ENCODE data around the gene NLN. TPM values are rescaled to one million over a fixed set of nuclear protein-coding genes. Genes with fewer than 3 reads are reported as not detected.

NLN gene
- total and polyA plus RNA-seq, 2 of the 4 experiments (the other 2 are of a cell fraction), result 19.1 to 37.1 TPM

DNA sequence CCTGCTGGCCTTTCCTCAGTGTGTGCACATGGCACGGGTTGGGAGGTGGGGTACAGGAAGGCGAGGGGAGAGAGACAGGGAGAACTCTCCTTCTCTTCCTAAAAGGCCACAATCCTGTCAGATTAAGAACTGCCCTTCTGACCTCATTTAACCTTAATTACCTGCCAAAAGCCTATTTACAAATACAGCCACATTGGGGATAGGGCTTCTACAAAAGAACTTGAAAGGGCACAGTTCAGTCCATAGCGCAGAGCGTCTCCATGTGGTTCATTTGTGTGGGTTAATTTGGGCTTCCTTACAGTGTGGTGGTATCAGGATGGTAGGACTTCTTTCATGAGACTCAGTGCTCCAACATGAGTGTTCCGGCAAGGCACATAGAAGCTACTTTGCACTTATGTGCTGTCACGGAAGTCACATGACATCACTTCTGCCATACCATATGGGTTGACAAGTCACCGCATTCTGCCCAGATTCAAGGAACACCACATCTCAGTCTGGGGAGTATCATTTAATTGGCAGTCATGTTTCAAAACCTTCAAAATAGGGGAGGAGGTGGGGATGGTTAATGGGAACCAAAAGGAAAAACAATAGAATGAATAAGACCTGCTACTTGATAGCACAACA, 46.8 kb downstream of the NLN start (continued):
- no peak for TF ChIP-seq BHLHE40 (IDR thresholded peaks at IDR 0.05; ENCODE audit: low read depth, low read length)

- H4K91ac ChIP-seq (ENCODE audit: insufficient read depth, low read depth, low read length), result no peak overlapping the region
- peaks cover 7% of the 10 kb centered on the region for H3K9me1 ChIP-seq (ENCODE audit: insufficient read depth, low read length)
- in situ Hi-C loops (cut with MboI; ENCODE audit: low sequenced_read_pairs) (no loop called here), dilution Hi-C loops (cut with HindIII; ENCODE audit: low sequenced_read_pairs, unreplicated experiment) (no loop called here), intact Hi-C loops (cut with micrococcal nuclease) (no loop called here)
- 0 out of 4 replicates have a peak overlapping the region, but pooled peaks of 1 of the 2 experiments have one; percentile 3 for H4K8ac ChIP-seq (ENCODE audit: low read depth in 2 of 2, low read length in 2 of 2)
- no peaks in the 10 kb centered on the region for H4K20me1 ChIP-seq (ENCODE audit: insufficient read depth, low read length)
- ChIA-PET CTCF (no interaction called here), POLR2A (ENCODE audit: unreplicated experiment) (no interaction called here)
- H2AK5ac ChIP-seq (ENCODE audit: low read depth, low read length), result no peak overlapping the region
- WGBS, 2 experiments (ENCODE audit: extremely low coverage in 2 of 2, insufficient read length in 1 of 2), result no CpG with 5 or more reads among the region's 1 CpG
- DNase-seq (peak; percentile 95), ATAC-seq (ENCODE audit: low read depth) (peak; percentile 95)
- peaks cover 5% of the 10 kb centered on the region; the same call in 1 of the 2 replicates for H3K4me1 ChIP-seq (ENCODE audit: control insufficient read depth, insufficient read depth, low read length)
- H3K14ac ChIP-seq (replicated peaks; ENCODE audit: low read depth, low read length), result no peak overlapping the region
- no peak overlapping the region; the same call in 1 of the 2 replicates for H3K27ac ChIP-seq (ENCODE audit: insufficient read depth, low read length)
- H2BK120ac ChIP-seq (ENCODE audit: low read depth, low read length), result peak overlapping the region; percentile 4; the same call in 1 of the 2 replicates
- TF ChIP-seq CEBPB (IDR thresholded peaks at IDR 0.05; ENCODE audit: low read depth, low read length) (peak; percentile 63), FOS (IDR thresholded peaks at IDR 0.05; ENCODE audit: low read depth, low read length) (peak; percentile 84), MAFK (IDR thresholded peaks at IDR 0.05; ENCODE audit: low read depth, low read length) (no peak)
- no peak overlapping the region for H2BK15ac ChIP-seq (ENCODE audit: low read depth, low read length)
- no peak overlapping the region for H2AK9ac ChIP-seq (replicated peaks; ENCODE audit: low read depth, low read length, poor library complexity)
- H2BK20ac ChIP-seq (ENCODE audit: low read depth, low read length), result 0 out of 2 replicates have a peak overlapping the region, but pooled peaks have one; percentile 13
- H3K9me3 ChIP-seq (ENCODE audit: control insufficient read depth, insufficient read depth, low read length), result no peaks in the 10 kb centered on the region; the same call in 1 of the 2 replicates
- H3K4me2 ChIP-seq (ENCODE audit: low read depth, low read length), result peak overlapping the region; percentile 41; the same call in 1 of the 2 replicates
- H3K27me3 ChIP-seq (ENCODE audit: control insufficient read depth, insufficient read depth, low read length), result no peaks in the 10 kb centered on the region
- H3K23ac ChIP-seq (ENCODE audit: low read depth, low read length), result no peak overlapping the region
- no peak overlapping the region for H3K4me3 ChIP-seq (ENCODE audit: insufficient read depth, low read depth, low read length)
- H3K79me1 ChIP-seq (ENCODE audit: low read depth in 1 of 2, low read length in 2 of 2), result peaks cover 0 to 18% of the 10 kb centered on the region in 2 experiments
- peak overlapping the region; percentile 17; the same call in 1 of the 2 replicates for H4K5ac ChIP-seq (ENCODE audit: low read depth, low read length)
- peaks cover 2% of the 10 kb centered on the region; the same call in 1 of the 2 replicates for H3K36me3 ChIP-seq (ENCODE audit: control insufficient read depth, insufficient read depth, low read length)
- no TSS peak for BruUV-seq (replicated peaks)
- H3K18ac ChIP-seq (ENCODE audit: low read depth, low read length), result peak overlapping the region; percentile 37; the same call in 1 of the 2 replicates
- no peak overlapping the region; the same call in 1 of the 2 replicates for H3K4ac ChIP-seq (ENCODE audit: low read depth, low read length)
- H2AFZ ChIP-seq (replicated peaks; ENCODE audit: low read length, poor library complexity), result no peak overlapping the region
- H2BK5ac ChIP-seq (ENCODE audit: low read depth, low read length, poor library complexity, severe bottlenecking), result peak overlapping the region; percentile 90
- H3K56ac ChIP-seq (ENCODE audit: extremely low read depth, insufficient read depth, low read length), result no peak overlapping the region
- no peak overlapping the region for H3K9ac ChIP-seq (ENCODE audit: low read depth, low read length)
Measured at GRCh38 chr5:65769539-65769938, 47.5 kb downstream of the NLN start.
